ENCODE measurements around the gene TTYH3. TPM values are rescaled to one million over a fixed set of nuclear protein-coding genes. Genes with fewer than 3 reads are reported as not detected.

The TTYH3 gene
- total RNA-seq, 1 donor from 2014 or later, result 18.8 TPM

DNA sequence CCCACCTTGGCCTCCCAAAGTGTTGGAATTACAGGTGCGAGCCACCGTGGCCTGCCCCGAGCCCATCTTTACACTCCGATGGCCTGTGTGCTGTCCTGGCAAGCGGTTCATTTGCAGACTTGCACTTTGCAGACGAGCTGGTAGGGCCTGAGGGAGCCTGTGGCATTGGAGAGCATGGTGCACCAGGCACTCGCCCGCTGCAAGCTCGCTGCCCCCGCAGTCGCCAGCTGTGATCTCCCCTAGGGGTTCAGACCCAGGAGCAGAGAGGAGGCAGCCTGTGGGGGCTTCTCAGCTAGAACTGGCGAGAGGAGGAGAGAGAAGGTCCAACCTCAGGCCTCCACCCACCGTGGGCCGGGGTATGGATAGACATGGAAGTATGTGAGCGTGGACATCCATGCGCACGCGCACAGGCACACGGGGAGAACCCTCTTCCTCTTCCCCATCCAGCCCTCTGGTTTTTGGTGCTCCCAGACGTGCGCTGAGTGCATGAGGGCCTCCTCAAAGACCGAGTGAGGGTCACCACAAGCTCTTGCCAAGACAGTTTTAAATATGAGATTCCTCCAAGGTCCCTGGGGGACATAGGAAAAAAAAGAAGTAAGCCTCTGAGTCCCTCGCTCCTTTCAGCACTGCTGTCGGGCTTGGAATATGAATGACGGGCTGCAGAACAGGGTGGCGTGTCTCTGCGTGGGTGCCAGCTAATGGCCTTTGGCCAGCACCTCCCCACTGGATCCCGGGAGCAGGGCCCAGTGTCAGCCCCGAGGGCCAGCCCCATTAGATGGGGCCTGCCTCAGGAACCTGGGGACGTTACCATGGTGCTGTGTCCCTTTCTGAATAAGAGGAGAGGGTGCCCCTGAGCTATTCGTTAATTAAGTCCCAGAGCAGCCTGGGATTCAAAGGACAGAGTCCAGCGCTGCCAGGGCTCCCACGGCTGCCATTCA is 15.1 kb upstream of the TTYH3 start:
- Histone ChIP-seq H3K9me3 (ENCODE audit: control insufficient read depth in 3 of 3, low read length in 3 of 3) (no peaks in the 10 kb centered on the region), H3K4me3 (ENCODE audit: low read length in 3 of 3) (no peak overlapping the region), H3K27ac (ENCODE audit: low read depth, low read length) (no peak overlapping the region), H3K36me3 (ENCODE audit: control insufficient read depth in 3 of 3, insufficient read depth in 3 of 3, low read length in 3 of 3) (no peaks in the 10 kb centered on the region), H3K4me1 (ENCODE audit: control insufficient read depth in 3 of 3, insufficient read depth in 3 of 3, low read length in 3 of 3) (peaks cover 33 to 38% (median 35%) of the 10 kb centered on the region in 3 donors), H3K27me3 (ENCODE audit: control insufficient read depth in 3 of 3, insufficient read depth in 3 of 3, low read length in 3 of 3) (no peaks in the 10 kb centered on the region), H3K9ac (ENCODE audit: low read depth in 1 of 3, low read length in 3 of 3) (no peak overlapping the region)

GRCh38 chr7:2617325-2617905 is 14.4 kb upstream of the TTYH3 start:
- Histone ChIP-seq H3K4me3 (ENCODE audit: low read length in 3 of 3) (no peak overlapping the region), H3K27ac (ENCODE audit: low read depth, low read length) (no peak overlapping the region), H3K9me3 (ENCODE audit: control insufficient read depth in 3 of 3, low read length in 3 of 3) (no peaks in the 10 kb centered on the region), H3K27me3 (ENCODE audit: control insufficient read depth in 3 of 3, insufficient read depth in 3 of 3, low read length in 3 of 3) (no peaks in the 10 kb centered on the region), H3K36me3 (ENCODE audit: control insufficient read depth in 3 of 3, insufficient read depth in 3 of 3, low read length in 3 of 3) (no peaks in the 10 kb centered on the region), H3K4me1 (ENCODE audit: control insufficient read depth in 3 of 3, insufficient read depth in 3 of 3, low read length in 3 of 3) (peaks cover 35 to 44% (median 39%) of the 10 kb centered on the region in 3 donors), H3K9ac (ENCODE audit: low read depth in 1 of 3, low read length in 3 of 3) (no peak overlapping the region)

GRCh38 chr7:2619116-2619515 is 12.7 kb upstream of the TTYH3 start:
- Histone ChIP-seq H3K36me3 (ENCODE audit: control insufficient read depth in 3 of 3, insufficient read depth in 3 of 3, low read length in 3 of 3) (no peaks in the 10 kb centered on the region), H3K9me3 (ENCODE audit: control insufficient read depth in 3 of 3, low read length in 3 of 3) (no peaks in the 10 kb centered on the region), H3K27ac (ENCODE audit: low read depth, low read length) (no peak overlapping the region), H3K4me1 (ENCODE audit: control insufficient read depth in 3 of 3, insufficient read depth in 3 of 3, low read length in 3 of 3) (peaks cover 22 to 29% (median 27%) of the 10 kb centered on the region in 3 donors), H3K4me3 (ENCODE audit: low read length in 3 of 3) (no peak overlapping the region), H3K27me3 (ENCODE audit: control insufficient read depth in 3 of 3, insufficient read depth in 3 of 3, low read length in 3 of 3) (peaks cover 0 to 2% (median 0%) of the 10 kb centered on the region in 3 donors), H3K9ac (ENCODE audit: low read depth in 1 of 3, low read length in 3 of 3) (no peak overlapping the region)

DNA sequence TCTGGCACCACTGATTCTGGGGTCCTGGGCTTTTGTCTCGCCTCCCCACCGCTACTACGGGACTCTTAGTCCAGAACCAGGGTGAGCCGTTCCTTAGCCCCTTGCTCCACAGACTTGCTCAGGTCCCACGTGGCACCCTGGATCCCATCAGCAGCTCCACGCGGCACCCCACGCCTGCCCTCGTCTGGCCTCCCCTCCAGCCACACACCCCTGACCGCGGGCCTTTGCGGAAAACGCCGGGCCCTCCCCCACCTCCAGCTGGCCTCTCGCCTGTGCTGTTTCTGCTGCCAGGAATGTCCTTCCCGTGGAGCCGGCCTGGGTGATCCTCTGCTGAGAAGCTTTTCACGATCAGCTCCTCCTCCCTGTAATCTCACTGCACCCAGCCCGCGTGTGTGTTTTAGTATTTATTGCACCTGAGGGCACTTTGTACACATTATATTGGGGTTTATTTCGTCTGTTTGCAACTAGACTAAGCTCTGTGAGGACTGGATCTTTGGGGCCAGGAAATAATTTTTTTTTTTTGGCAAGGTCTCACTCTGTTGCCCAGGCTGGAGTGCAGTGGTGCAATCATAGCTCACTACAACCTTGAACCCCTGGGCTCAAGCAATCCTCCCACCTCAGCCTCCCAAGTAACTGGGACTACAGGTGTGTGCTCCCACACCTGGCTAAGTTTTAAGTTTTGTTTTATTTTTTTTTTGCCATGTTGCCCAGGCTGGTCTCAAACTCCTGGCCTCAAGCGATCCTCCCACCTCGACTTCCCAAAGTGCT is 10.5 kb upstream of the TTYH3 start:
- Histone ChIP-seq H3K9me3 (ENCODE audit: control insufficient read depth in 3 of 3, low read length in 3 of 3) (no peaks in the 10 kb centered on the region), H3K36me3 (ENCODE audit: control insufficient read depth in 3 of 3, insufficient read depth in 3 of 3, low read length in 3 of 3) (no peaks in the 10 kb centered on the region), H3K27ac (ENCODE audit: low read depth, low read length) (no peak overlapping the region), H3K4me1 (ENCODE audit: control insufficient read depth in 3 of 3, insufficient read depth in 3 of 3, low read length in 3 of 3) (peaks cover 13 to 19% (median 17%) of the 10 kb centered on the region in 3 donors), H3K27me3 (ENCODE audit: control insufficient read depth in 3 of 3, insufficient read depth in 3 of 3, low read length in 3 of 3) (peaks cover 0 to 2% (median 0%) of the 10 kb centered on the region in 3 donors), H3K4me3 (ENCODE audit: low read length in 3 of 3) (peak overlapping the region in 1 of 3 donors; percentile 22), H3K9ac (ENCODE audit: low read depth in 1 of 3, low read length in 3 of 3) (peak overlapping the region in 1 of 3 donors; percentile 40)

GRCh38 chr7:2621948-2622640 is 9.7 kb upstream of the TTYH3 start:
- no peak overlapping the region for H3K9ac ChIP-seq (ENCODE audit: low read depth in 1 of 3, low read length in 3 of 3)
- peaks cover 0 to 2% (median 0%) of the 10 kb centered on the region in 3 donors for H3K27me3 ChIP-seq (ENCODE audit: control insufficient read depth in 3 of 3, insufficient read depth in 3 of 3, low read length in 3 of 3)
- H3K4me1 ChIP-seq (ENCODE audit: control insufficient read depth in 3 of 3, insufficient read depth in 3 of 3, low read length in 3 of 3), result peaks cover 16 to 23% (median 19%) of the 10 kb centered on the region in 3 donors
- no peaks in the 10 kb centered on the region for H3K9me3 ChIP-seq (ENCODE audit: control insufficient read depth in 3 of 3, low read length in 3 of 3)
- H3K4me3 ChIP-seq (ENCODE audit: low read length in 3 of 3), result no peak overlapping the region
- no peak overlapping the region for H3K27ac ChIP-seq (ENCODE audit: low read depth, low read length)
- H3K36me3 ChIP-seq (ENCODE audit: control insufficient read depth in 3 of 3, insufficient read depth in 3 of 3, low read length in 3 of 3), result no peaks in the 10 kb centered on the region

DNA sequence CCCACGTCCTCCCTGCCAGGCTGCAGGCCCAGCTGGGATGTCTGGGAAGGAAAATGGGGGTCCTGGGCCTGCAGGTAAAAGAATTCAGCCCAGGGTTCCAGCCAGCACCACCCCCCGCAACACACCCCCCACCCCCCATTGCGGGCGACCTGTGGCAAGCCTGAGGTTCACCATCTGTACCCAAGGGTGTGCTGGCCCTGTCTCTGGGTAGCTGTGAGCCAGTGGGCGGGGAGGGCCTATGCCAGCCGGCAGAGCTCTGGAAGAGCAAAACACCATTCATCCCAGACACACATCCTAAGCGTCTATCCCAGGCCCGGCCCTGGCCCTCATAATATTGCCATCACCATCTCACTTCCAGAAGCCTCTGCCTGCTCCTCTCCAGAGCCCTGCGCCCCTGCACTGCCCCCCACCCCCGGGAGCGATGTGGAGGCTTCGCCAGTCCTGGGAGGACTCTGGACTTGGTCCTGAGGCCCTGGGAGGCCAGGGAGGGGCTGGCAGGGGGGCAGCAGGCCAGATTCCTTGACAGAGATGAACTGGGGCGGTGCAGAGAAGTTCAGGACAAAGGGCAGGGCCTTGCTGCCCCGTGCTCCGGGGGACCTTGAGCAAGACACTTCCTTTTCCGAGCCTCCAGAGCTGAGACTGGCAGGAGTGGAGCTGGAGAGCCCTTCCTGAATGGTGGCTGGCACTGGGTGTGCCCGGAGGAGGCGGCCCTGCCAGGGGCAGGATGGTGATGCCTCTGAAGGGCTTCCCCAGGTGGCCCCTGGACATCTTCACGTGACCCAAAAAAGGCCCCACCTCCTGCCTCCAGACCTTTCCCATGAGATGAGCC is 8.7 kb upstream of the TTYH3 start:
- Histone ChIP-seq H3K9ac (ENCODE audit: low read depth in 1 of 3, low read length in 3 of 3) (no peak overlapping the region), H3K27ac (ENCODE audit: low read depth, low read length) (no peak overlapping the region), H3K4me3 (ENCODE audit: low read length in 3 of 3) (no peak overlapping the region), H3K9me3 (ENCODE audit: control insufficient read depth in 3 of 3, low read length in 3 of 3) (no peaks in the 10 kb centered on the region), H3K27me3 (ENCODE audit: control insufficient read depth in 3 of 3, insufficient read depth in 3 of 3, low read length in 3 of 3) (peaks cover 0 to 2% (median 0%) of the 10 kb centered on the region in 3 donors), H3K36me3 (ENCODE audit: control insufficient read depth in 3 of 3, insufficient read depth in 3 of 3, low read length in 3 of 3) (no peaks in the 10 kb centered on the region), H3K4me1 (ENCODE audit: control insufficient read depth in 3 of 3, insufficient read depth in 3 of 3, low read length in 3 of 3) (peaks cover 9 to 22% (median 20%) of the 10 kb centered on the region in 3 donors)

DNA sequence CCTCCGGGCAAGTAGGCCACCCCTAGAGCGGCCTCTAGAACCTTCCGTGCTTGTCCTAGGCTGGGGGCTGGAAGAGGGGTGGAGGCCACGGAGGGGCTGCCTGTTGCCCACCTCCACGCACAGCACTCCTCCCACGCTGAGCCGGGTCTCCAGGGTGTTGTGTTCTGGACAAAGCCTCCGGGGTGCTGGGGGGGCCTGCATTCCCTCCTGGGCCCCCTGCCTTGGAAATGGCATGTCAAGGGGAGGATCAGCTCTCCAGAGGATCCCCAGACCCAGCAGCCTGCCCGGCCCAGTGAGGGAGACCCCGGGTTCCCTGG is 8.1 kb upstream of the TTYH3 start:
- no peaks in the 10 kb centered on the region for H3K36me3 ChIP-seq (ENCODE audit: control insufficient read depth in 3 of 3, insufficient read depth in 3 of 3, low read length in 3 of 3)
- peaks cover 0 to 2% (median 0%) of the 10 kb centered on the region in 3 donors for H3K27me3 ChIP-seq (ENCODE audit: control insufficient read depth in 3 of 3, insufficient read depth in 3 of 3, low read length in 3 of 3)
- H3K9ac ChIP-seq (ENCODE audit: low read depth in 1 of 3, low read length in 3 of 3), result no peak overlapping the region
- H3K4me1 ChIP-seq (ENCODE audit: control insufficient read depth in 3 of 3, insufficient read depth in 3 of 3, low read length in 3 of 3), result peaks cover 9 to 20% (median 19%) of the 10 kb centered on the region in 3 donors
- H3K4me3 ChIP-seq (ENCODE audit: low read length in 3 of 3), result no peak overlapping the region
- no peak overlapping the region for H3K27ac ChIP-seq (ENCODE audit: low read depth, low read length)
- no peaks in the 10 kb centered on the region for H3K9me3 ChIP-seq (ENCODE audit: control insufficient read depth in 3 of 3, low read length in 3 of 3)

GRCh38 chr7:2624293-2624886 is 7.4 kb upstream of the TTYH3 start:
- Histone ChIP-seq H3K4me1 (ENCODE audit: control insufficient read depth in 3 of 3, insufficient read depth in 3 of 3, low read length in 3 of 3) (peaks cover 10 to 19% (median 16%) of the 10 kb centered on the region in 3 donors), H3K27ac (ENCODE audit: low read depth, low read length) (no peak overlapping the region), H3K9ac (ENCODE audit: low read depth in 1 of 3, low read length in 3 of 3) (peak overlapping the region in 1 of 3 donors; percentile 33), H3K27me3 (ENCODE audit: control insufficient read depth in 3 of 3, insufficient read depth in 3 of 3, low read length in 3 of 3) (peaks cover 0 to 2% (median 0%) of the 10 kb centered on the region in 3 donors), H3K4me3 (ENCODE audit: low read length in 3 of 3) (no peak overlapping the region), H3K36me3 (ENCODE audit: control insufficient read depth in 3 of 3, insufficient read depth in 3 of 3, low read length in 3 of 3) (no peaks in the 10 kb centered on the region), H3K9me3 (ENCODE audit: control insufficient read depth in 3 of 3, low read length in 3 of 3) (no peaks in the 10 kb centered on the region)

All from skeletal muscle tissue (tissue), 4 donors.